GM19025 (cell line): Measurements from ENCODE around the gene NPBWR2.
"Not testable (repeated sequence)": the region's sequence is repeated elsewhere in the genome, so short reads cannot be mapped to it uniquely, and the experiment has no call there.

ENCODE experiments used
- ATAC-seq: cut with Tn5 transposase; IDR thresholded peaks from one replicate; pipeline ENCODE4 v1.9.1; 2021; ENCODE audit warnings: mild to moderate bottlenecking, low read depth, moderate library complexity; ENCODE audit not compliant: unreplicated experiment

Gene NPBWR2

GRCh38 chr20:64144144-64144912 lies 37.0 kb upstream of the NPBWR2 start:
- ATAC-seq, result no peak

- no peak for ATAC-seq
Measured at GRCh38 chr20:64143018-64143801, 35.8 kb upstream of the NPBWR2 start.

- no peak for ATAC-seq
Measured at GRCh38 chr20:64142590-64142989, 35.2 kb upstream of the NPBWR2 start.

GRCh38 chr20:64140956-64141355 lies 33.6 kb upstream of the NPBWR2 start:
- ATAC-seq, result no peak

GRCh38 chr20:64140061-64140931 lies 32.9 kb upstream of the NPBWR2 start:
- no peak for ATAC-seq

GRCh38 chr20:64139199-64140060 lies 32.1 kb upstream of the NPBWR2 start:
- ATAC-seq, result no peak

- no peak for ATAC-seq
Measured at GRCh38 chr20:64138276-64138815, 31.0 kb upstream of the NPBWR2 start.

- ATAC-seq, result no peak
Measured at GRCh38 chr20:64137598-64138031, 30.2 kb upstream of the NPBWR2 start.

- no peak for ATAC-seq
Measured at GRCh38 chr20:64136004-64136710, 28.8 kb upstream of the NPBWR2 start.

GRCh38 chr20:64134744-64135143 lies 27.4 kb upstream of the NPBWR2 start:
- ATAC-seq, result not testable (repeated sequence)

- ATAC-seq, result no peak
Measured at GRCh38 chr20:64133951-64134407, 26.6 kb upstream of the NPBWR2 start.

GRCh38 chr20:64131406-64131805 lies 24.0 kb upstream of the NPBWR2 start:
- no peak for ATAC-seq

GRCh38 chr20:64130876-64131275 lies 23.5 kb upstream of the NPBWR2 start:
- no peak for ATAC-seq

GRCh38 chr20:64130271-64130670 lies 22.9 kb upstream of the NPBWR2 start:
- no peak for ATAC-seq

GRCh38 chr20:64129146-64129782 lies 21.9 kb upstream of the NPBWR2 start:
- no peak for ATAC-seq

GRCh38 chr20:64123517-64123916 lies 16.2 kb upstream of the NPBWR2 start:
- ATAC-seq, result not testable (repeated sequence)

GRCh38 chr20:64122927-64123326 lies 15.6 kb upstream of the NPBWR2 start:
- ATAC-seq, result not testable (repeated sequence)

- no peak for ATAC-seq
Measured at GRCh38 chr20:64121586-64121985, 14.2 kb upstream of the NPBWR2 start.
